EH (cell line): ENCODE measurements around the gene OR8H3.
"Not testable (repeated sequence)": the region's sequence is repeated elsewhere in the genome, so short reads cannot be mapped to it uniquely, and the experiment has no call there.

Experiments
- DNase-seq: peaks from one replicate; pipeline ENCODE4 v3.0.0-alpha.2; 2015; ENCODE audit warnings: low read depth

OR8H3 gene

GRCh38 chr11:56122073-56122472 is at the start of gene OR8H3:
Gene OR8H3, plus strand, starts transcription at chr11:56122373. Its CDS starts 0 bp downstream, at chr11:56122373.
- DNase-seq: no peak

- no peak for DNase-seq
These were observed 32.5 kb upstream of the OR8H3 start for GRCh38 chr11:56089697-56090096.

- no peak for DNase-seq
These were observed 29.2 kb upstream of the OR8H3 start, which contains the start of gene OR8I2 for GRCh38 chr11:56093008-56093407. Gene OR8I2, plus strand, starts transcription at chr11:56093308. Its CDS starts 0 bp downstream, at chr11:56093308.

GRCh38 chr11:56103210-56103737 is 18.9 kb upstream of the OR8H3 start, which contains the start of gene OR8H2:
Gene OR8H2, plus strand, starts transcription at chr11:56103687. Its CDS starts 1,356 bp downstream, at chr11:56105043.
- no peak for DNase-seq

- DNase-seq: no peak
These were observed 18.0 kb downstream of the OR8H3 start, which contains the start of gene OR8J3 for GRCh38 chr11:56140151-56140661. Gene OR8J3, minus strand, starts transcription at chr11:56140201. Its CDS starts 2,483 bp downstream, at chr11:56137718.

GRCh38 chr11:56143681-56144080 is 21.5 kb downstream of the OR8H3 start:
- DNase-seq: not testable (repeated sequence)

GRCh38 chr11:56151376-56151775 is 29.2 kb downstream of the OR8H3 start:
- no peak for DNase-seq

- no peak for DNase-seq
These were observed 30.2 kb downstream of the OR8H3 start for GRCh38 chr11:56152333-56152732.

GRCh38 chr11:56160217-56160616 is 38.0 kb downstream of the OR8H3 start, which contains the start of gene OR8K5:
Gene OR8K5, minus strand, starts transcription at chr11:56160317. Its CDS starts 0 bp downstream, at chr11:56160317.
- no peak for DNase-seq

- no peak for DNase-seq
These were observed 41.6 kb downstream of the OR8H3 start for GRCh38 chr11:56163804-56164203.

- no peak for DNase-seq
These were observed 50.2 kb downstream of the OR8H3 start for GRCh38 chr11:56172256-56172830.
